Non-pigmented ciliary epithelial cell (primary cell): Measurements from ENCODE around the gene TMOD2.
"Not testable (repeated sequence)": the region's sequence is repeated elsewhere in the genome, so short reads cannot be mapped to it uniquely, and the experiment has no call there.

Experiments
- DNase-seq: peaks from one replicate; pipeline ENCODE4 v3.0.0-alpha.2; 2010; ENCODE audit warnings: low read depth

TMOD2 gene

DNA sequence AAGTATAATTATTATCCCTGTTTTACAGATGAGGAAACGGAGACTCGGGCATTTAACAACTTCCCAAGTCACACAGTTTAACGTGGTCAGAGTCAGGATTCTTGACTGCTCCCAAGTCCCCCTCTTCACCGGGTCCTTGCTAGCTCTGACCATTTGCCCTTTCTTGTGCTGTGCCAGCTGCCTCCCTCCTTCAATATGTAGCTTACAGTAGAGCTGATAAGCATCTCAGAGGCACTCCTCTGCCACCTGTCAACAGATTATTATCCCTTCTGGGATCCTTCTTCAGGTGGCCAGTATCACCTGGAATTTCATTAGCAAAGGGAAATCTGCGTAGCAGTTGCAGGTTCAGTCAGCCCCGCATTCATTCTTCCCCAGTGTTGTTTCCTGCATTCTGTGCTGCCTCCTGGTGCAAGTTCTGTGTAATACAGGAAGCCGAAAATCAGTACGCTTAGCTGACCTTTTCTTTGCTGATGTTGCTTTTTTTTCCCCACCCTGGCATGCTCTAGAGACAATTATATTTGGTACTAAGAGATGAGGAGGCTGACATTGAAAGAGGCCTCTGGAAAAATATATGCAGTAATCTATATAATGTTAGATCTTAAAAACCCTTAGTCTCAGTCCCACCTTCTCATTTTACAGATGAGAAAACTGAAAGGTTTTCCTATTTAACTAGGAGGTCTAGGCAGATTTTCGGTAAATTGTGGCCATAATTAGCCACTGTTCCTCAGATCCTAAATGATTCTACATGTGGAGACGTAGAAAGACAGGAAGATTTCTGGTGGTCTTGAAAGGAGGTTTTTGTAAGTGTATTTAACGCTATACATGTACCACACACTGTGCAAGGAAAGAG lies 24.8 kb downstream of the TMOD2 start:
- no peak for DNase-seq

DNA sequence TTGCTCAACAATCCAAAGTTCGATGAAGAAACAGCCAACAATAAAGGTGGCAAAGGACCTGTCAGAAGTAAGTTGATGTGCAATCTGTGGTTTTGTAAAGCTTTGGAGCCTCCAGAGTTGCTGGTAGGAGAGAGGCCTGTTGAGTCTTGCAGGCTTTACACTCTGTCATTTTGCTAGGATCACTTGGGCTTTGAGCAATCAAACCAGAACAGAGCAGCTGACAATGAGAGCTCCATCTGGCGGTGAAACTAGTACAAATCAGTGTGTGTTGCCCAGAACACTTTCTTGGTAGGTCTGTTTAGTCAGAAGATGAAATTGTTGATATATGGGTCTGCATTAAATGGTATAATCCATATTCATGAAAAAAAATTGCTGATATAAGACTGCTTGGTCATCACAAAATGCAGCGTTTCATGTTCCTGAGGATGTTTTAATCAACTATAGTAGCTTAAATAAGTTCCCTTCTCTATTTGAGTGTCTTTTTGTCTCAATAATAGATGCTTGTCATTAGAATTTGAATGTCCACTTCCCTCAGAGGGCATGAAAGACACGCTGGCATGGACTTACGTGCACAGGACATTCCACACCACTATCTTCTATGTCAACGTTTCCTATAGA lies 25.7 kb downstream of the TMOD2 start:
- no peak for DNase-seq

DNA sequence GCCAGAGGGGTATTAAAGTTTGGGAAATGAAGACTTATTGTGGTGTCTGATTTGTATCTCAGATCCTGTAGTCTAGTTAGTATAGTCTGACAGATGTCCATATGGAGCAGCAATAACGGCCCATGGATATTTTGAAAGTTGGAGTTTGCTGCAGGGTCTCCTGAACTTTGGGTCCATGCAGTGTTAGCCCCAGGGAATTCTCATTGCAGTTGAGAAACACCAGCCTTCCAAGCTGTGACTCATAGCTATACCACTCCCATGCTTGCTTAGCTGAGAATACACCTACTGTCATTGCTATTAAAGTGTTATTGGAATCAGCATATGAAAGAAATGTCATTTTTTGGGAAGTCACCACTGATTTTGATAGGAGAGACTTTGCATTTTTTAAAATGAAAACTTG lies 29.2 kb downstream of the TMOD2 start:
- no peak for DNase-seq

DNA sequence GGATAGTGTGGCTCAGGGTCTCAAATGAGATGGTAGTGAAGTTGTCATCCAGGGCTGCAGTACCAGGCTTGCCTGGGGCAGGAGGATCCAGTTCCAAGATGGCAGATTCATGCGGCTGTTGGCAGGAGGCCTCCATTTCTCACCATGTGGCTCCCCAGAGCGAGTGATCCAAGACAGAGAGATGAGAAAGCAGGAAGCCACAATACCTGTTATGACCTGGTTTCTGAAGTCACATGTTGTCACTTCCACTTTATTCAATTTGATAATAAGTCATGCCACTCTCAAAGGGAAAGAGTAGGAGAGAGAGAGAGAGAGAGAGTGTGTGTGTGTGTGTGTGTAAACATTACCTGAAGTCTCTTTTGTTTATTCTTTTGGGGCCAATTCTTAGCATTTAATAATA lies 30.1 kb downstream of the TMOD2 start:
- DNase-seq = no peak

DNA sequence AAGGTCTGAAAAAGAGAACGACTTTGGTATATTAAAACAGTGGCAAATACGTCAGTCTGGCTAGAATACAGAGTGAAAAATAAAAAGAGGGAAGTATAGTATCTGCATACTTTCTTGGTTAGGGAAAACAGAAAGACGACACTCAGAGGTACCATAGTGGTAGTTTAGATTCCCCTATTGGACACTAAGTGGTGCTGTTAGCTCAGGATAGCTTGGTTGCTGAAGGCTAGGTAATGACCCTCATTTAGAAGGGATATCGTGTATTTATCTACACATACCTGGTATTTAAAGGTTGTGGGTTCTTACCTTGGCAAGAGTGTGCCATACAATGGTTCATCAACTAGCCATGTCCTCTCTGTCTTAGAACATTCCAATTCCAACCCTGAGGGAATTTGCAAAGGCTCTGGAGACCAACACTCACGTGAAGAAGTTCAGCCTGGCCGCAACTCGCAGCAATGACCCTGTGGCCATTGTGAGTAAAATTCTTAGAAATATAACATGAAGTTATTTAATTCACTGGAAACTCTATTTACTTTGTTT lies 31.0 kb downstream of the TMOD2 start:
- no peak for DNase-seq

DNA sequence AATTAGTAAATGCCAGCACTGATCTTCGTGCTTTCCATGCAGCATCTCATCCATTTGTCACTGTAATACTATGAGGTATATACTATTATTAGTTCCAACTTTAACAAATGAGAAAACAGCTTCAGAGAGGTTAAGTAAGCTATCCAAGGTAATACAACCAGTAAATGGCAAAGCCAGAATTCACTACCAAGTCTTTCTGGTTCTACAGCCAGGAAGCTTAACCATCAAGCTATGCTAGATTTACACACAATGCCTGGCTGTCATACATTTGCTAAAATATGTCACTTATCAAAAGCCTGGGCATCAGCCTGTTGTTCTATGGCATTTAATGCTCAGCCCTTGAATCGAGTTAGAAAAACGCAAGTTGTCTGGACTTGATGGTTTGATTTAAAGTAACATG lies 32.6 kb downstream of the TMOD2 start:
- DNase-seq = no peak

DNA sequence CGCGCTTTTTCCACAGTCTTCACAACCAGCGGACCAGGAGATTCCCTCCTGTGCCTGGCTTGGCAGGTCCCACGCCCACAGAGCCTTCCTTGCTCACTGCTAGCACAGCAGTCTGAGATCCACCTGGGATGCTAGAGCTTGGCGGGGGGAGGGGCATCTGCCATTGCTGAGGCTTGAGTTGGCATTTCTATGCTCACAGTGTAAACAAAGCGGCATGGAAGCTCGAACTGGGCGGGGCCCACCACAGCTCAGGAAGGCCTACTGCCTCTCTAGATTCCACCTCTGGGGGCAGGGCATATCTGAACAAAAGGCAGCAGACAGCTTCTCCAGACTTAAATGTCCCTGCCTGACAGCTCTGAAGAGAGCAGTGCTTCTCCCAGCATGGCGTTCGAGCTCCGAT lies 35.7 kb downstream of the TMOD2 start:
- DNase-seq = not testable (repeated sequence)

DNA sequence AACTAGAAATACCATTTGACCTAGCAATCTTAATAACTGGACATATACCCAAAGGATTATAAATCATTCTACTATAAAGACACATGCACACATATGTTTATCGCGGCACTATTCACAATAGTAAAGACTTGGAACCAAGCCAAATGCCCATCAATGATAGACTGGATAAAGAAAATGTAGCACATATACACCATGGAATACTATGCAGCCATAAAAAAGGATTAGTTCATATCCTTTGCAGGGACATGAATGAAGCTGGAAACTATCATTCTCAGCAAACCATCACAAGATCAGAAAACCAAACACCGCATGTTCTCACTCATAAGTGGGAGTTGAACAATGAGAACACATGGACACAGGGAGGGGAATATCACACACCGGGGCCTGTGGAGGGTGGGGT lies 41.1 kb downstream of the TMOD2 start:
- not testable (repeated sequence) for DNase-seq

DNA sequence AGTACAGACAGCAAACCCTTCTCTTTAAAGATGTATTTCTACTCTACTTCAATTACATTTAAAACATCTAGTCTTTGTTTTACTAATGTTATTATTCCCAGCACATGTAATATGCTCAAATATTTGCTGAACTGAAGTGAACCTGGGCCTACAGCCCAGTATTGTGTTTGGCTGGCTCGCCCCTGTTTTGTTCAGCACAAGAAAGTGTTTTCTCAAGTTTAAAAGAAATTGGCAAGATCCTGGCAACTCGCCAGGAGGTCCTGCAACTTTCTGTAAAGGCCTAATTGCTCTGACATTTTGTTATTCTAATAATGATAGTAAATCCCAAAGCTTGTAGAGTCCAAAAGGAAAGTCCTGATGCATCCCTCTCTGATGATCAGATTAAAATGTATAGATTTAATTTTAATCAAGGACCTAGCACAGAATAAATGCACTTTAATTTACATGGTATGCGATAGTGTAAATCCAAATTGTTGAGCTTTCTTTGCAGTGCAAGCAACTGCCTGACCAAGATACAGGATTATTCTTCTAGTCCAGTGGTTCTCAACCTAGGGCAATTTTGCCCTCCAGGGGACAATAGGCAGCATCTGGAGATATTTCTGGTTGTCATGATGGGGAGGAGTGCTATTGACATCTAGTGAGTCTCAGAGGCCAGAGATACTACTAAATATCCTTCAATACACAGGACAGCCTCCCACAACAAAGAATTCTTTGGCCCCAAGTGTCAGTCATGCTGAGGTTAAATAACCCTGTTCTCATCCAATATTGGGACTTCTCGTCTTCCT lies 42.3 kb downstream of the TMOD2 start:
- DNase-seq = no peak

DNA sequence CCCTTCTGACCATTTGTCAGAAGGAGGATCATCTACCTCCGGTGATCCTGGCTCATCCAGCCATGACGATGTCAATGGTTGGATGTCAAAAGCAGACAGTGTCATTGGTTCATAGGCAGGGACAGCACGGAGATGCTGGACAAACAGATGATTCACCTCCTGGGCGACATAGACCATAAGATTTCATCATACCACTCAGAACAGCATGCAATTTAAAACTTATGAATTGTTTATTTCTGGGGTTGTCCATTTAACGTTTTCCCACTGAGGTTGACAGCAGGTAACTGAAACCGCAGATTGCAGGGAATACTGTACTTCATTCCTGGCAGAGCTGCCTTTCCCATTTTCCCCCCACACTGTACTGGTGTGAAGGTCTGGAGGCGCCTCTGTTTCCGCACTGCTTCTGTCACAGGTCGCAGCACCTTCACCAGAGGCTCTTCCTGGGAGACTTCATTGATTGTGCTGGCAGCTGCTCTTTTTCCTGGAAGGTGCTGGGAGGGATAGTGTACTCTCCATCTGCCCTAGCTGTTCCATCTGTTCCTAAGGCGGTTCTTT lies 45.5 kb downstream of the TMOD2 start:
- DNase-seq = no peak

DNA sequence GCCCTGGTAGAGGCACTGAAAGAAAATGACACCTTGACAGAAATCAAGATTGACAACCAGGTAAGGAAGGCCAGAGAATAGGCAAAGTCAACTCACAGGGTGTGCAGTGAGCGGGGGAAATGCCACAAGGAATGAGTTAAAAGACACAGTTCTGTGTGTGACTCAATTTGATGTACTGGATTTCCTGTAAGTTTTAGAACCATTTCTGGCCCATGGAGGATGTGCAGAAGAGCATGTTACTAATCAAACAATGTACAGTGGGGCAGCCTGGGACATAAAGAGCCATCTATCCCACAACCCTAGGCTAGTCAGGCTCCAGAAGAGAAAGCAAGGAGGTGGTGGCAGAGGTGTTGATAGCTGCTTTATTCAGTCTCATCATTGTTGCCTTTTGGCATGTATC lies 46.9 kb downstream of the TMOD2 start:
- DNase-seq = no peak

DNA sequence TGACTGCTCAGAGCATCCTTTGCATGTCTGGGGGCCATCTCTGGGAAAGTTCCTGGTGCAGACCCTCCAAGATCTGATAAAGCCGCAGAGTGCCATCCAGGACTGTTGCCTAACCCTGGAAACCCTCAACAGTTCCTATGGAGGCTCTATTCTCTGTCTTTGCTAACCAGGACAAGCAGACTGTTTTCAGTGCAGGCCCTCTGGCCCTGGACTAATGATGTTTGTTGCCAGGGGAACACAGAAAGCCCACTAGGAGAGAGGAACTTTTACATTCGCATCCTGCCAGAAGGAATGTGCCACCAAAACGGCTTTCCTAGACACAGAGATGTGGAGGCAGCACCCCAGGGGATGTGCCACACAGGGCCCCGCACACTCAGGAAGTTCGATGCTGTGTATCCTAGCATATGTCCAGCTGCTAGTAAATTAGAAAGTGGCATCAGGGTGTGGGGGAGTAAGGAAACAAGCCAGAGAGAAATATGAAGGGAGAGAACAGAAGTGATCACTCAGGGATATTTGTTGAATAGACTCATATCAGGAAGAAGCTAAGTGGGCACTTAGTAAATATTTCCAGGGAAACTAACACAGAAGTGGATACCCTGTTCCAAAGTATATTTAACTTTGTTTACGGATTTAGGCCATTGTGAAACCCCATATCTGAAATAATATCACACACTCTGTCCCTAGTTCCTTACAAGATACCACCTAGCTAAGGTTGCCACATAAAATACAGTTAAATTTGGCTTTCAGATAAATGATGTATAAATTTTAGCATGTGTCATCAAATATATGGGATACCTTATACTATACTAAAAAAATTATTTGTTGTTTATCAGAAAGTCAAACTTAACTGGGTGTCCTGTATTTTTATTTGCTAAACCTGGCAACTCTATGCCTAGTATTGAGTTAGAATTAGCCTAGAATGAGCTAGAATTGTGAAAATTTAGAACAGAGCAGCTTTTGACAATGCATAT lies 48.2 kb downstream of the TMOD2 start:
- DNase-seq = no peak

DNA sequence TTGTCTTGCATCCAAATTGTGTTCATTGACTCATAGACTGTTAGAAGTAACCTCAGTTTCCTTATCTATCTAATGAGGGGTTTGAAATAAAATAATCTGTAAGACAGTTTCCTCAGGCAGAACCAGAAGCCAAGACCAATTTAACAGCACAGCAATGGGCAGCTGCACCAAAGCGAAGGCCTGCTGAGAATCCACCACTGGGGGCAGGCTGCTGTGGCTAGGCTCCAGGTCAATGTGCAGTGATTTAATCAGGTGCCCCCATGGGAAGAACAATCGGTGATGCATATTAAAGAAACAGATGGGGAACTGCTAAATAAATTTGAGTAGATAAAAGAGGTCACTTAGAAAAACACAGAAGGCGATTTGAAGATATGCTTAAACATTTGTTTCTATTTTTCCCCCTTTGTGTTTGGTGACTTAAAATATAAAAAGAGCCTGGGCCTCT lies 50.0 kb downstream of the TMOD2 start:
- DNase-seq = no peak

DNA sequence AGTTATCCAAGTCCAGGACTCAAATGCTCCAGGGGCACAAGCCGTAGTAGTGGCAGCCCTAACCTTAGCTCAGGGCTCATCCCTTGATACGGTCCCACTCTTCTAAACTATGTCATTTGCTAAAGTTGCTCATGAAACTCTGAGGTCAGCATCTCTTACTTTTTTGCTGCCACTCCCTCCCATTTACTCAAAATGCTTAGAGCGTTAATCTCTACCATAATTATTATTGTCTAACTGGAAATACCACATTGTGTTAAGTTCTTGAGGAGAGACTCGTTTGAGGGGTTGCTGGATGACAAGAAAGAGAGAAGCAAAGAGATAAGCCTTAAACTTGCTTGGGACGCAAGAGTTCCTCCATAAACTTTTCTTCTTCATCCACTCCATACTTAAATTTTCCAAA lies 51.2 kb downstream of the TMOD2 start:
- no peak for DNase-seq

DNA sequence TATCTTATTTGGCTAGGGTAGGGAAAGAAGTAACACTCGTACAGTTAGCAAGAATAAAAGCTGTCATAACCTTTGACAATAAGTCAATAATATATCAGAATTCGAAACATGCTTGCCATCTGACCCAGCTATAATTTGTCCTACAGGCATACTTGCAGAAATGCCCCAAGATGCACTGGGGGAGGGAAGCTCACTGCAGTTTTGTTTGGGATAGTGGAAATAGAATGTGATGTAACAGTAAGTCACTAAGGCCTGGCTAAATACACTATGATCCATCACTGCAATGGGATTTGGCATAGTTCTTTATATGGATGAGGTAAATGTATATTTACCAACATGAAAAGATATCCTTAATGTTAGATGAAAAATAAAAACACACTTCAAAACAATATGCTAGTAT lies 52.6 kb downstream of the TMOD2 start:
- DNase-seq = no peak

DNA sequence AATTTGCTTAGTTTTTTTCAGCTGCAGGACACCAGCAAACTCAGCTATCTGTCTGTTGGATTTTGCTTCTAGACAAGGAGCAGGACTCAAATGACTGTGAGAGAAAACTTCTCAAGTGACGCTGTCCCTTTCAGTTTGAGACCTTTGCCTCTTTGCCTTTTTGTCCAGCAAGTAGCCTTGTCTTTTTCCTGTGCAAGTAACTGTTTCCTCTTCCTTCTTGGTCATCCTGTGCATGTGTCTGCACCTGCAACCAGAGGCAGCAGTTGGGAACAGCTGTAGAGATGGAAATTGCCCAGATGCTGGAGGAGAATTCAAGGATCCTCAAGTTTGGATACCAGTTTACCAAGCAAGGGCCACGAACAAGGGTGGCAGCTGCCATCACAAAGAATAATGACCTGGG lies 54.7 kb downstream of the TMOD2 start:
- DNase-seq = no peak

DNA sequence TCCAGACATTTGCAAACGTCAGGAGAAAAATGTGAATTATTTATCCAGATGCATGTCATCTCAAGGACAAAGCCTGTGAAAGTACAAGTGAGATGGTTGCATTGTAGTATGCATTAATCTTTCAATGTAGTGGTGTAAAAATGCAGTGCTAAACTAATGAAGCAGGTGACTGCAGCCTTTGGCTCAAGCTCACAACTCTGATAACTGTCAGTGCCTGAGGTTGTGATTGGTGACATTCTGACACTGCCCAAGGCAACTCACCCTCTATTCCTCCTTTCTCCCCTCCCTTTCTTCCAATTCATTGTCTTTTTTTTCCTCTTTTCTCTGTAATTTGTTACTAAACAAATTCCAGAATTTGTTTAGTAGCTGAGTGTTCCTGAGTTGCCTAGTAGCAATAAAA lies 58.1 kb downstream of the TMOD2 start:
- no peak for DNase-seq

DNA sequence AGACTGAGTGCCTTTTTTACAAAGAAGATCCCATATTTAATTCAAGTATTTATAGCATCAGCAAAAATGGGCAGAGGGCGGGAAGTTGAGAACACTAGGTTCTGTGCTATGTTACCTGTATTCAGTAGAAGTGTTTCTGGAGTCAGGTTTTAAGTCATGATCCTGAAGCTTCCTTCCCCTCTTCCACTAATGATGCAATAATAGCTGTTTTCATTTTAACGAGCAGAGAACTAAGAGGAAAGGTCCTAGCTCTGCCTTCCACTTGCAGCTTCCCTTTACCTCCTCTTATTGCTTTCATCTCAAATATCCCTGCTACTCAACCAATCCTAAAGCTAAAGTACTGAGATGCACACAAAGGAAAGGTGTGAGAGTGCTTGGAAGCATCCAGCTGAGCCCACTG lies 61.2 kb downstream of the TMOD2 start:
- no peak for DNase-seq

DNA sequence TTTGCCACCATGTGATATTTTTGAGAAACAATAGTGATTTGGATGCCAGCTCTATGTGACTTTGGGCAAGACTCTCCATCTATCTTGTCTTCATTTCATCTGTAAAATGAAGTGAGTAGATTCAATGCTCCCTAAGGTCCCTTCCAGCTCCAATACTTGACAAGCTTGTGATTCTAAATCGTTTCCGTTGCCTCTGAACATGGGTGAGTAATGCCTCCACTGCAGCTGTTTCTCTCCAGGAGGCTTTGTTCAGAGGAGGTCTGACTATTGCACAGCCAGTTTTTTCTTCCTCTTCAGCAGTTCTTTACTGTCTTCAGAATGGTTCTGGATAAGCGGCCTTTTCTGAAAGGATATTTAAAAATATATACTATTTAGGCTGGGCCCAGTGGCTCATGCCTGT lies 63.2 kb downstream of the TMOD2 start:
- no peak for DNase-seq

DNA sequence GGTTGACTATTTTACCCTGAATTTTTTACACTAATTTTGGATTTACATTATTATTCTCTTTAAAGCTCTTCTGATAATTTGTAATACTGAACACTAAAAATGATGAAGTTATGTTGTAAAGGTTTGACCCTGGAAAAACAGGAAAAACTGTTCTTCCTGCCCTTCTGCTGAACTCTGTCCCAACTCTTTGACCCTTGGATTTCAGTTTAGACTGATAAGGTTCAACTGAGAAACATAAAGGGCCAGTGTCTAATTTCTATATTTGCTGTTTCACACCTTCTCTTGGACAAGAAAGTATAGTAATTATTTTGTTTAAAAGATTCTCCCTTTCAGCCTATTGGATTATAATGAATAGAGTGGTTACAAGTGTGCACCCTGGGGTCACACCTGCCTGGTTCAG lies 65.2 kb downstream of the TMOD2 start:
- DNase-seq = no peak

DNA sequence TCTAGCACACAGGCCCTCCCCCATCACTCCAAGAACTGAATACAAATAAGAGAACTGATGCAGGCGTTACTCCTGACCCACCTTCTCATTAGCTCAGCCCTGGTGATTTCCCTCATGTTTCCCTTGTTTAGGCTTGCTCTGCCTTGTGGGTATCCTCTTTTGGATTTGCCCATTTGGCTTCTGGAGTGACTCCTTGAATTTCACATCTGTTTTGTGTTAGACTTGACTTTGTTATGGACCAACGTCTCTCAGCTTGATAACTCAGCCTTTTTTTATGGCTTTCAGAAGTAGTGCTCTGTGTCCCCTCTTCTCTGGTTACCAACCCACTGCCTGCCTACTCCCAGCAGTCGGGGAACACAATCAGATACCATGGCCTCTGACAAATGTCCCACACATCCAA lies 66.8 kb downstream of the TMOD2 start:
- no peak for DNase-seq
